Endothelial cell of umbilical vein (primary cell): Measurements from ENCODE around the gene TESPA1. TPM values are rescaled to one million over a fixed set of nuclear protein-coding genes. Genes with fewer than 3 reads are reported as not detected.

Experiments
- BruUV-seq: library from RNA; stranded (reverse); fragments of 400-500 nt; replicated peaks from 2 replicates; lab custom pipeline; 2021; lab: Mats Ljungman, UMichigan
- CTCF ChIA-PET: fragments of 300-600, 350-600 bp; sonication (Branson Sonifier 250); formaldehyde crosslinking; loops from one replicate; lab custom pipeline; 2021; ENCODE audit warnings: antibody characterized with exemption, inconsistent platforms; lab: Charles Lee
- POLR2A ChIA-PET: fragments of 300-600, 350-600 bp; sonication (Branson Sonifier 250); formaldehyde crosslinking; loops from one replicate; lab custom pipeline; 2021; ENCODE audit warnings: antibody characterized with exemption, inconsistent platforms; lab: Charles Lee
- DNase-seq: peaks from one replicate; pipeline ENCODE4 v3.0.0-alpha.2; 2011; ENCODE audit warnings: low read depth, low spot score
- FAIRE-seq: peaks from 2 replicates; lab custom pipeline; 2011; peaks lifted over from hg19 to GRCh38; lab: Jason Lieb, UNC
- H2AFZ ChIP-seq: 2 replicates; pipeline ENCODE4 v1.6.0; 2012; ENCODE audit warnings: low read depth, low read length, control low read depth, inconsistent platforms
- H3K27ac ChIP-seq: 2 replicates; pipeline ENCODE4 v1.5.1; 2011; ENCODE audit warnings: low read depth, mild to moderate bottlenecking, control low read depth, low read length, moderate library complexity; ENCODE audit not compliant: insufficient read depth
- H3K27me3 ChIP-seq, 2 experiments: 2 replicates each; pipeline versions ENCODE4 v1.6.0 to v1.6.1; 2011; ENCODE audit warnings: low read length in 2 of 2, mixed read lengths in 1 of 2; ENCODE audit not compliant: control insufficient read depth in 2 of 2, insufficient read depth in 2 of 2
- H3K36me3 ChIP-seq, 2 experiments: 2 replicates in 1 of 2; 3 replicates in 1 of 2; pipeline ENCODE4 v1.5.1; 2011; ENCODE audit warnings: low read length in 2 of 2, mild to moderate bottlenecking in 1 of 2, moderate library complexity in 1 of 2; ENCODE audit not compliant: control insufficient read depth in 2 of 2, insufficient read depth in 2 of 2; ENCODE audit errors: extremely low read depth in 1 of 2
- H3K4me1 ChIP-seq: 3 replicates; pipeline ENCODE4 v1.5.1; 2011; ENCODE audit warnings: mild to moderate bottlenecking, low read length; ENCODE audit not compliant: control insufficient read depth, insufficient read depth; ENCODE audit errors: extremely low read depth
- H3K4me2 ChIP-seq: 2 replicates; pipeline ENCODE4 v1.6.1; 2011; ENCODE audit warnings: low read length, control low read depth, mixed read lengths; ENCODE audit not compliant: insufficient read depth
- H3K4me3 ChIP-seq, 3 experiments: fragments of 200-600 bp in 1 of 3; sonication (generic), shearing (Covaris generic) in 1 of 3; replicated peaks in 1 of 3; 2 replicates each; pipeline ENCODE4 v1.5.1; 2011 to 2016; ENCODE audit warnings: control low read depth in 3 of 3, low read length in 3 of 3, mild to moderate bottlenecking in 2 of 3, inconsistent platforms in 1 of 3, low read depth in 1 of 3, moderate library complexity in 1 of 3; ENCODE audit not compliant: insufficient read depth in 1 of 3
- H3K79me2 ChIP-seq: 2 replicates; pipeline ENCODE4 v1.6.0; 2012; ENCODE audit warnings: low read length, inconsistent platforms; ENCODE audit not compliant: control insufficient read depth, insufficient read depth
- H3K9ac ChIP-seq: replicated peaks from 2 replicates; pipeline ENCODE3; 2011; ENCODE audit warnings: low read length, control low read depth; ENCODE audit not compliant: insufficient read depth; ENCODE audit errors: extremely low read depth
- H3K9me1 ChIP-seq: replicated peaks from 3 replicates; pipeline ENCODE4 v1.6.0; 2011; ENCODE audit warnings: mild to moderate bottlenecking, low read length; ENCODE audit not compliant: control insufficient read depth, insufficient read depth; ENCODE audit errors: extremely low read depth
- H3K9me3 ChIP-seq: replicated peaks from 2 replicates; pipeline ENCODE4 v1.5.1; 2012; ENCODE audit warnings: low read length, inconsistent platforms; ENCODE audit not compliant: control insufficient read depth, insufficient read depth
- H4K20me1 ChIP-seq: replicated peaks from 2 replicates; pipeline ENCODE3; 2011; ENCODE audit warnings: mild to moderate bottlenecking, low read length; ENCODE audit not compliant: control insufficient read depth, insufficient read depth; ENCODE audit errors: extremely low read depth
- CTCF ChIP-seq, 2 donors: IDR thresholded peaks; 1 replicate in 1 of 2; 2 replicates in 1 of 2; pipeline ENCODE4 v1.5.1; 2011; ENCODE audit warnings: low read length in 2 of 2, mild to moderate bottlenecking in 2 of 2, moderate library complexity in 2 of 2, control low read depth in 1 of 2, inconsistent platforms in 1 of 2, low read depth in 1 of 2; ENCODE audit not compliant: insufficient read depth in 1 of 2; ENCODE audit errors: extremely low read depth in 1 of 2
- EZH2 ChIP-seq: IDR thresholded peaks from 2 replicates; pipeline ENCODE4 v1.6.1; 2012; ENCODE audit warnings: borderline replicate concordance, low read depth, mild to moderate bottlenecking, moderate library complexity, low read length, inconsistent platforms; ENCODE audit not compliant: severe bottlenecking
- FOS ChIP-seq: IDR thresholded peaks from 2 replicates; pipeline ENCODE4 v1.6.1; 2011; ENCODE audit warnings: mild to moderate bottlenecking, low read length, moderate library complexity, borderline replicate concordance; ENCODE audit not compliant: insufficient read depth
- GATA2 ChIP-seq: IDR thresholded peaks from 2 replicates; pipeline ENCODE4 v1.7.0; 2011; ENCODE audit warnings: low read depth, mild to moderate bottlenecking, moderate library complexity, mixed read lengths, low read length; ENCODE audit not compliant: insufficient read length, insufficient read depth
- JUN ChIP-seq: IDR thresholded peaks from 2 replicates; pipeline ENCODE4 v1.6.1; 2011; ENCODE audit warnings: borderline replicate concordance, low read depth; ENCODE audit not compliant: insufficient read length, insufficient read depth
- MAX ChIP-seq: IDR thresholded peaks from 2 replicates; pipeline ENCODE4 v1.6.1; 2011; ENCODE audit not compliant: insufficient read depth, insufficient read length
- MYC ChIP-seq: IDR thresholded peaks from one replicate; pipeline ENCODE4 v1.6.1; 2011; ENCODE audit warnings: mild to moderate bottlenecking, low read depth, low read length
- POLR2A ChIP-seq: IDR thresholded peaks from 2 replicates; pipeline ENCODE4 v1.6.1; 2012; ENCODE audit warnings: low read depth, mild to moderate bottlenecking, control low read depth, low read length
- POLR2AphosphoS5 ChIP-seq: IDR thresholded peaks from 2 replicates; pipeline ENCODE4 v1.6.1; 2012; ENCODE audit warnings: low read depth, mild to moderate bottlenecking, control low read depth, low read length, moderate library complexity; ENCODE audit not compliant: insufficient read depth
- dilution Hi-C: fragments of 300-500 bp; cut with MboI; formaldehyde crosslinking; loops from one replicate; pipeline ENCODE4 v1.15.0; 2019; ENCODE audit warnings: low sequenced_read_pairs; ENCODE audit not compliant: extremely low pct_ligation_motif_present
- intact Hi-C: fragments of 100-400 bp; cut with micrococcal nuclease; formaldehyde crosslinking; loops from one replicate; pipeline ENCODE4 v1.10.0; 2022
- polyA plus RNA-seq, 4 experiments: library from polyadenylated mRNA; depleted of rRNA in 3 of 4; stranded (reverse) in 3 of 4; unstranded in 1 of 4; fragments of >200 nt; gene quantifications; 2 replicates each; pipeline versions ENCODE4 v1.2.1 to v1.2.3, GENCODE V29; 2011 to 2012; ENCODE audit warnings: missing spikeins in 1 of 4
- total RNA-seq: library from RNA; stranded (reverse); gene quantifications from 2 replicates; pipeline ENCODE4 v1.2.3, GENCODE V29; 2021

TESPA1 gene
- total and polyA plus RNA-seq, 2 donors (not counting 3 experiments of a cell fraction or from before 2014, with no cell fraction given), result not detected

DNA sequence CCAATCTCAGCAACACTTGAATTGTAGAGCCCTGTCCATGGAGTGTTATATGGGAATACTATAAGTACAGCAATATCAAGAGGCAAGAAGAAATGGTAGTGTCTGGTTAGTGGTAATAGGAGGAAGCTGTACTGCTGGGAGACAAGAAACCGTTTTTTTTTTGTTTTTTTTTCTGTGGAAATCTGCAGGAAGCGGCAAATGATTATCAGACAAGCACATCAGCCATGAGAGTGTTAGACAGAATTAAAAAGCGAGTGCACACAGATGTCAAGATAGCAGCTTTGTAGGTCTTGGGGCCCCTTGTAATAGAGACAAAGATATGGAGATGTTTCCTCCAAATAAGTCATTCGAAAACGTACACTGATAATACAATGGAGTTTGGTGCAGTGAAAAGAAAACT is 6.7 kb downstream of the TESPA1 start:
- CTCF ChIA-PET, result no interaction called here
- Histone ChIP-seq H3K79me2 (no peaks in the 10 kb centered on the region), H3K27me3 (peaks cover 1 to 15% of the 10 kb centered on the region in 2 experiments), H3K4me1 (no peaks in the 10 kb centered on the region), H4K20me1 (no peaks in the 10 kb centered on the region), H3K4me2 (no peak overlapping the region), H3K4me3 (no peak overlapping the region), H3K27ac (no peak overlapping the region), H3K9me3 (no peaks in the 10 kb centered on the region), H3K36me3 (no peaks in the 10 kb centered on the region), H3K9me1 (no peaks in the 10 kb centered on the region), H3K9ac (no peak overlapping the region), H2AFZ (no peak overlapping the region)
- intact Hi-C loops, result no loop called here
- no peak for DNase-seq
- no TSS peak for BruUV-seq
- POLR2A ChIA-PET, result no interaction called here
- no peak for FAIRE-seq
- dilution Hi-C loops, result no loop called here
- no peak for TF ChIP-seq FOS
- TF ChIP-seq MYC, result no peak
- TF ChIP-seq JUN, result no peak
- TF ChIP-seq MAX, result no peak
- TF ChIP-seq EZH2, result no peak
- no peak for TF ChIP-seq POLR2AphosphoS5
- TF ChIP-seq GATA2, result no peak
- TF ChIP-seq CTCF (IDR thresholded peaks at IDR 0.05; ENCODE audit: extremely low read depth in 1 of 2, insufficient read depth in 1 of 2, low read depth in 1 of 2, low read length in 2 of 2), result no peak
- TF ChIP-seq POLR2A, result no peak
